Thyroid gland (tissue), 4 donors: ENCODE measurements around the gene DPAGT1. TPM values are rescaled to one million over a fixed set of nuclear protein-coding genes. Genes with fewer than 3 reads are reported as not detected.
A peak's percentile ranks its signal among the peaks of the same experiment; 100 is the strongest.
"Not testable (repeated sequence)": the region's sequence is repeated elsewhere in the genome, so short reads cannot be mapped to it uniquely, and the experiment has no call there.

Source experiments
- DNase-seq, 2 donors: peaks; one replicate each; pipeline ENCODE4 v3.0.0-alpha.2; 2019
- H3K27ac ChIP-seq, 3 donors: fragments of 200-600 bp; sonication (generic); 1 replicate in 2 of 3; 2 replicates in 1 of 3; pipeline ENCODE4 v1.5.1; 2016 to 2019; ENCODE audit warnings: mild to moderate bottlenecking in 1 of 3, moderate library complexity in 1 of 3
- H3K27me3 ChIP-seq: fragments of 200-600 bp; sonication (generic); one replicate; pipeline ENCODE4 v1.5.1; 2019
- H3K36me3 ChIP-seq, 2 donors: fragments of 200-600 bp; sonication (generic); one replicate each; pipeline ENCODE4 v1.5.1; 2016 to 2019
- H3K4me1 ChIP-seq, 2 donors: fragments of 200-600 bp; sonication (generic); one replicate each; pipeline ENCODE4 v1.5.1; 2017 to 2019
- H3K4me3 ChIP-seq, 3 donors: fragments of 200-600 bp; sonication (generic); replicated peaks in 1 of 3; 1 replicate in 2 of 3; 2 replicates in 1 of 3; pipeline ENCODE4 v1.5.1; 2016; ENCODE audit warnings: mild to moderate bottlenecking in 1 of 3
- H3K9me3 ChIP-seq: fragments of 200-600 bp; sonication (generic); one replicate; pipeline ENCODE4 v1.5.1; 2017
- CTCF ChIP-seq, 6 experiments: fragments of 200-600 bp in 3 of 6; fragments of 450-650 bp in 3 of 6; sonication (generic) in 3 of 6; IDR thresholded peaks; one replicate each; pipeline ENCODE4 v1.5.1; 2016 to 2019; ENCODE audit warnings: antibody characterized with exemption in 6 of 6, mild to moderate bottlenecking in 2 of 6, inconsistent platforms in 1 of 6, moderate library complexity in 1 of 6
- POLR2A ChIP-seq, 2 donors: fragments of 450-650 bp; IDR thresholded peaks; one replicate each; pipeline ENCODE4 v1.6.1; 2017; ENCODE audit warnings: antibody characterized with exemption in 2 of 2, mild to moderate bottlenecking in 2 of 2, moderate library complexity in 1 of 2
- WGBS, 2 donors: methylation state at CpG; one replicate each; pipeline ENCODE4 v1.1.5; 2017; 5-methylcytosine and 5-hydroxymethylcytosine counted together
- intact Hi-C: fragments of 100-400 bp; cut with DNase I; formaldehyde crosslinking; loops from one replicate; pipeline ENCODE4 v1.15.1; 2023
- total RNA-seq, 4 donors: library from RNA; depleted of rRNA; stranded (reverse); fragments of >200 nt; gene quantifications; one replicate each; pipeline ENCODE4 v1.2.3, GENCODE V29; 2016

The DPAGT1 gene
- total RNA-seq, 4 donors from 2014 or later = 29.8 to 42.8 (median 38.7) TPM

GRCh38 chr11:119147604-119148333 is 46.1 kb upstream of the DPAGT1 start:
- Histone ChIP-seq H3K36me3 (no peaks in the 10 kb centered on the region), H3K27ac (no peak overlapping the region), H3K9me3 (no peaks in the 10 kb centered on the region), H3K4me1 (peaks cover 6 to 13% of the 10 kb centered on the region in 2 donors), H3K4me3 (no peak overlapping the region), H3K27me3 (peaks cover 4% of the 10 kb centered on the region)
- no peak for DNase-seq
- WGBS, 2 donors = 48 to 63% methylated on average over 6 of the region's 6 CpGs
- intact Hi-C loops = loop anchor here (5.0 kb wide), 1 partner anchor 50 kb away; no protein-coding TSS in a partner anchor
- TF ChIP-seq CTCF (IDR thresholded peaks at IDR 0.05) (no peak), POLR2A (IDR thresholded peaks at IDR 0.05) (no peak)

GRCh38 chr11:119145551-119145950 is 43.9 kb upstream of the DPAGT1 start:
- intact Hi-C loops = loop anchor here (5.0 kb wide), 1 partner anchor 52 kb away; no protein-coding TSS in a partner anchor
- no peaks in the 10 kb centered on the region for H3K9me3 ChIP-seq
- no peak for DNase-seq
- 35 to 51% methylated on average over 3 of the region's 3 CpGs for WGBS, 2 donors
- no peak overlapping the region for H3K27ac ChIP-seq
- no peak overlapping the region for H3K4me3 ChIP-seq
- H3K27me3 ChIP-seq = peaks cover 4% of the 10 kb centered on the region
- TF ChIP-seq CTCF (IDR thresholded peaks at IDR 0.05) = no peak
- TF ChIP-seq POLR2A (IDR thresholded peaks at IDR 0.05) = no peak
- H3K36me3 ChIP-seq = no peaks in the 10 kb centered on the region
- peaks cover 6 to 13% of the 10 kb centered on the region in 2 donors for H3K4me1 ChIP-seq

GRCh38 chr11:119144825-119145486 is 43.3 kb upstream of the DPAGT1 start:
- Histone ChIP-seq H3K36me3 (no peaks in the 10 kb centered on the region), H3K4me3 (no peak overlapping the region), H3K4me1 (peaks cover 6 to 12% of the 10 kb centered on the region in 2 donors), H3K27me3 (peaks cover 4% of the 10 kb centered on the region), H3K9me3 (no peaks in the 10 kb centered on the region), H3K27ac (no peak overlapping the region)
- intact Hi-C loops = loop anchor here (5.0 kb wide), 1 partner anchor 52 kb away; no protein-coding TSS in a partner anchor
- peak; percentile 71 to 73 for DNase-seq
- 11 to 21% methylated on average over 7 of the region's 7 CpGs for WGBS, 2 donors
- peak; percentile 49 to 81 (median 64) for TF ChIP-seq CTCF (IDR thresholded peaks at IDR 0.05)
- no peak for TF ChIP-seq POLR2A (IDR thresholded peaks at IDR 0.05)

GRCh38 chr11:119139276-119139675 is 37.6 kb upstream of the DPAGT1 start:
- H3K36me3 ChIP-seq, intact Hi-C loops: not testable (repeated sequence)
- WGBS, 2 donors = 89 to 91% methylated on average over 10 of the region's 10 CpGs

GRCh38 chr11:119134389-119134978 is 32.8 kb upstream of the DPAGT1 start:
- Histone ChIP-seq H3K27me3 (no peaks in the 10 kb centered on the region), H3K4me3 (no peak overlapping the region), H3K36me3 (peaks cover 37 to 41% of the 10 kb centered on the region in 2 donors), H3K27ac (no peak overlapping the region), H3K4me1 (no peaks in the 10 kb centered on the region), H3K9me3 (no peaks in the 10 kb centered on the region)
- peak; percentile 11 to 23 for DNase-seq
- intact Hi-C loops = no loop called here
- WGBS, 2 donors = 55 to 79% methylated on average over 4 of the region's 4 CpGs
- TF ChIP-seq CTCF (IDR thresholded peaks at IDR 0.05) (peak in 4 of 6 experiments; percentile 13 to 46 (median 28)), POLR2A (IDR thresholded peaks at IDR 0.05) (no peak)

More at GRCh38 chr11:119139276-119139675, 37.6 kb upstream of the DPAGT1 start:
- not testable (repeated sequence) for H3K27me3 ChIP-seq, H3K4me3 ChIP-seq, H3K4me1 ChIP-seq, DNase-seq, H3K9me3 ChIP-seq, H3K27ac ChIP-seq
